Astrocyte of the cerebellum (primary cell): Measurements from ENCODE around the gene TEDC2.
"Not testable (repeated sequence)": the region's sequence is repeated elsewhere in the genome, so short reads cannot be mapped to it uniquely, and the experiment has no call there.

Source experiments
- DNase-seq: peaks from one replicate; pipeline ENCODE4 v3.0.0-alpha.2; 2011; ENCODE audit warnings: low read depth
- H3K4me3 ChIP-seq: 2 replicates; pipeline ENCODE4 v1.5.1; 2011; ENCODE audit warnings: mild to moderate bottlenecking, low read depth, low read length, moderate library complexity
- CTCF ChIP-seq: IDR thresholded peaks from 2 replicates; pipeline ENCODE4 v1.5.1; 2012; ENCODE audit warnings: low read length, low read depth, moderate library complexity, mild to moderate bottlenecking; ENCODE audit errors: missing control alignments
- in situ Hi-C: cut with HindIII; loops from 2 replicates; pipeline ENCODE4 v1.10.0; 2017; ENCODE audit warnings: low sequenced_read_pairs

Gene TEDC2

DNA sequence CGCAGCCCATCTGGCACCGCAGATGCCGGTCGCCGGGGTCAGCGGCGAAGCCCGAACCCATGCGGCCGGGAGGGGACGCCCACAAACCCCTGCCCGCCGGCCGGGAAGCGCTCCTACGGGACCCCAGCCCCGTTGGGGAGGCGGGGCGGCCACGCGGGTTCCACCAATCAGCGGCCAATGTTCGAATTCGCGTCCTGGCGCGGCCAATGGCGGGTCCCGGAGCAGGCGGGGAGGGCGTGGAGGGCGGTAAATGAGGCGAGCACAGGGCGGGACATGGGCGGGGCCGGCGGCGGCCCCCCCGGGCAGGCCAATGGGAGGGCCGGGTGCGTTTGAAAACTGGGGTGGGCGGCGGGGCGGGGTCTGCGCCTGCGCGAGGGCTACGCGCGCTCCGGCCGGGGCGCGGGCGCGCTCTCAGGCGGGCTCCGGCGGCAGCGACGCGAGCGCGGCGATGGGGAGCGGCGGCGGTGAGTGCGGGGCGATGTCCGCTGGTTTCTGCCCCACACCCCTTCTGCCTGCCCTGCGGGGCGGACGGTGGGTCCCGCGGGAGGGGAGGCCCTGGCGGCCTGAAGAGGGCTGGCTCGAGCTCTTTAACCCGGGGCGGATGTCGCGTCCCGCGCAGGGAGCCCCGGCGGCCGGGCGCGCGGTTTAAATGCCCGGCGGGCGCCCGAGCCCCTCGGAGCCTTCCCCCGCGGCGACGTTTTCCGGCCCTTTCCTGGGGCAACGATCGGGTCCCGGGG, 30.7 kb upstream of the TEDC2 start, which contains the start of gene CCNF:
Gene CCNF, plus strand, starts transcription at position 414 of the 737 bp plus-strand sequence. Its CDS starts 35 bp downstream, at position 449.
- H3K4me3 ChIP-seq, result peak within 1 kb of the TSS; percentile 79
- in situ Hi-C loops, result loop anchor here (10.0 kb wide), 1 partner anchor 264 kb away; no protein-coding TSS in a partner anchor
- no peak for TF ChIP-seq CTCF

GRCh38 chr16:2429771-2430663, 29.9 kb upstream of the TEDC2 start:
- in situ Hi-C loops, result loop anchor here (10.0 kb wide), 1 partner anchor 265 kb away; no protein-coding TSS in a partner anchor
- peak; percentile 30 for TF ChIP-seq CTCF
- no peak for DNase-seq
- peak overlapping the region; percentile 79 for H3K4me3 ChIP-seq

More for the DNA sequence above, 30.7 kb upstream of the TEDC2 start, which contains the start of gene CCNF:
- peak; percentile 85 for DNase-seq

DNA sequence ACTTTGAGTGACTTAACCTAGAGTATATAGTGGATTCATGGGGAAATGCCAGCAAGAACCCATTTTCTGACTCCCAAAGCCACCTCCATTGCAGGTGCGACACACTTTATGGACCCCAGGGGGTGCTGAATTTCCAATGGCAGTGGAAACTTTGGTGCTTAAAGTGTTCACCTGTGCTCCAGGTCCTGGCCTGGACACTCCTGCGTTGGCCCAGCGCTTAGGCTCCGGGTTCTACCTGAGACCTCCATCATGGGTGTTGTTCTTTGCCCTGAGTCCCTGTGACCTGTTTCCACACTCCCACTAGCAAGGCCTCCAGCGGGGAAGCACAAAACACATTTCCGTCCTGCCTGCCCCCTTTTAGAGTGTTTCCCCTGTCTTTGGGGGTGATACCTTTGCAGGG, 27.6 kb upstream of the TEDC2 start:
- no peak for DNase-seq
- H3K4me3 ChIP-seq, result no peak overlapping the region
- no peak for TF ChIP-seq CTCF
- in situ Hi-C loops, result no loop called here

DNA sequence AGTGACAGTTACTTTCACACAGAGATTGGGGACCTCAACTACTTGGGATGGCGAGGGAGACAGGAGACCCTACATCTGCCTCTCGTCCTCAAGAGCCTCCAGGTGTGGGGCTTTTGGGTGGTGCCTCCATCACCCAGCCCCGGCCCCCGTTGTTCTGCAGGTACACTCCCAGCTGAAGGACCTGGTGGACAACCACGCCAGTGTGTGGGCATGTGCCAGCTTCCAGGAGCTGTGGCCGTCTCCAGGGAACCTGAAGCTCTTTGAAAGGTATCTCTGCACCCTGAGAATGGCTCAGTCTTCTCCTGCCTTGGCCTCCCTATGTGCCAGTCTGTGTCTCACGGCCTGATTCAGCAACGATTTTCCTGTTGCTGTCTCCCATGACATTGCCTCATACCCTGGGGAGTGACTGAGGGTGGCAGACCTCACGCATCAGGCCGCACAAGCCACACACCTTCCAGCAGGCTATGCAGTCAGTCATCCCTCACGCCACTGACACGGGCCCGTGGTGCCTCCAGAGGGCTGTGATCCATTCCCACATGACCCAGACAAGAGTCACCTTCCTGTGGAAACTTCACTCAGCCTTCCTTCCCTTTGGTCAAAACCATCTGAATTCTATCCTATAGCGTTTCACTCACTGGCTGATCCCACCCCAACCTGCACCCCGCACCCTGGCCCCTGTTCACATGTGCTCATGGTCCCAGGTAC, 27.0 kb upstream of the TEDC2 start:
- no peak overlapping the region for H3K4me3 ChIP-seq
- DNase-seq, result no peak
- in situ Hi-C loops, result no loop called here
- TF ChIP-seq CTCF, result no peak

GRCh38 chr16:2435236-2435635, 24.7 kb upstream of the TEDC2 start:
- H3K4me3 ChIP-seq, DNase-seq, in situ Hi-C loops: not testable (repeated sequence)

DNA sequence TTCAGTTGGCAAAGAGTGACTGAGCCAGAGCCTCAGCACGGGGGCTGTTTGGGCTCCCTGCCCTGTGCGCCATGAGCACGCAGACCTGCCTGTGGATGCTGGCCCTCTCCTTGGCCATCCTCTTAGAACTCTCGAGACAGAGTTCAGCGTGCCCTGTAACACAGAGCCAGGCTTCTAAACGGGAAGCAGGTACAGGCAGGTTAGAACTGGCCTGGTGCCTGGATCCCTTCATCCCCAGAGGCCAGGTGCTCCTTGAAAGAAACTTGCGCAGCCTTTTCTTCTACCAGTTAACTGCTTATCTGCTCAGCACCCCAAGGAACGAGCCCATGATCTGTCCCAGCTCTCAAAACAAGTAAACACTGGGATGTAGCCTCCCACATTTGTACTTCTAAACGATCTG, 23.8 kb upstream of the TEDC2 start:
- TF ChIP-seq CTCF, result no peak
- in situ Hi-C loops, result no loop called here
- no peak for DNase-seq
- no peak overlapping the region for H3K4me3 ChIP-seq
